ENCODE data around the gene ILF2. TPM values are rescaled to one million over a fixed set of nuclear protein-coding genes. Genes with fewer than 3 reads are reported as not detected.

The ILF2 gene
- total and polyA plus RNA-seq, 2 of the 13 experiments (the other 11 are each of a cell fraction or from before 2014, with no cell fraction given): 292 to 366 TPM

- TF ChIP-seq ZNF318 (CRISPR knock-in tag; IDR thresholded peaks at IDR 0.05) (no peak), MTF1 (CRISPR knock-in tag; IDR thresholded peaks at IDR 0.05) (no peak), ELF4 (CRISPR knock-in tag; IDR thresholded peaks at IDR 0.05; ENCODE audit: borderline replicate concordance) (0 out of 2 replicates have a peak, but pooled peaks have one; percentile 23), NKX3-1 (CRISPR knock-in tag; IDR thresholded peaks at IDR 0.05) (peak; percentile 70; the same call in 1 of the 2 replicates), ZKSCAN1 (IDR thresholded peaks at IDR 0.05; ENCODE audit: low read length) (peak; percentile 69), SOX6 (IDR thresholded peaks at IDR 0.05) (no peak), SOX6 (CRISPR knock-in tag; IDR thresholded peaks at IDR 0.05) (peak; percentile 35; the same call in 1 of the 2 replicates), BRF2 (CRISPR knock-in tag; IDR thresholded peaks at IDR 0.05) (no peak; the same call in 1 of the 2 replicates), NR2F2 (IDR thresholded peaks at IDR 0.05; ENCODE audit: borderline replicate concordance, low read depth) (no peak; the same call in 1 of the 2 replicates), ZNF691 (CRISPR knock-in tag; IDR thresholded peaks at IDR 0.05; ENCODE audit: borderline replicate concordance, low read depth) (no peak), RFX1 (IDR thresholded peaks at IDR 0.05) (no peak), ZNF780A (CRISPR knock-in tag; IDR thresholded peaks at IDR 0.05) (no peak), ZNF121 (CRISPR knock-in tag; IDR thresholded peaks at IDR 0.05) (no peak; the same call in 1 of the 2 replicates), ZNF792 (CRISPR knock-in tag; IDR thresholded peaks at IDR 0.05) (no peak; the same call in 1 of the 2 replicates), HCFC1 (IDR thresholded peaks at IDR 0.05; ENCODE audit: low read depth, low read length) (no peak), ZNF484 (CRISPR knock-in tag; IDR thresholded peaks at IDR 0.05; ENCODE audit: borderline replicate concordance, low read depth) (no peak), ZNF710 (CRISPR knock-in tag; IDR thresholded peaks at IDR 0.05; ENCODE audit: borderline replicate concordance) (peak; percentile 53; the same call in 1 of the 2 replicates), ZEB1 (IDR thresholded peaks at IDR 0.05; ENCODE audit: insufficient replicate concordance, low read depth) (no peak)
Observed at GRCh38 chr1:153670859-153671627, at the start of gene ILF2 (continued).
